Measurements from ENCODE around the gene ARAP3. TPM values are rescaled to one million over a fixed set of nuclear protein-coding genes. Genes with fewer than 3 reads are reported as not detected.
"Not testable (repeated sequence)": the region's sequence is repeated elsewhere in the genome, so short reads cannot be mapped to it uniquely, and the experiment has no call there.

The ARAP3 gene
- total RNA-seq (2014; rRNA removed; shearing (Covaris generic)), result not detected in 2 replicates

DNA sequence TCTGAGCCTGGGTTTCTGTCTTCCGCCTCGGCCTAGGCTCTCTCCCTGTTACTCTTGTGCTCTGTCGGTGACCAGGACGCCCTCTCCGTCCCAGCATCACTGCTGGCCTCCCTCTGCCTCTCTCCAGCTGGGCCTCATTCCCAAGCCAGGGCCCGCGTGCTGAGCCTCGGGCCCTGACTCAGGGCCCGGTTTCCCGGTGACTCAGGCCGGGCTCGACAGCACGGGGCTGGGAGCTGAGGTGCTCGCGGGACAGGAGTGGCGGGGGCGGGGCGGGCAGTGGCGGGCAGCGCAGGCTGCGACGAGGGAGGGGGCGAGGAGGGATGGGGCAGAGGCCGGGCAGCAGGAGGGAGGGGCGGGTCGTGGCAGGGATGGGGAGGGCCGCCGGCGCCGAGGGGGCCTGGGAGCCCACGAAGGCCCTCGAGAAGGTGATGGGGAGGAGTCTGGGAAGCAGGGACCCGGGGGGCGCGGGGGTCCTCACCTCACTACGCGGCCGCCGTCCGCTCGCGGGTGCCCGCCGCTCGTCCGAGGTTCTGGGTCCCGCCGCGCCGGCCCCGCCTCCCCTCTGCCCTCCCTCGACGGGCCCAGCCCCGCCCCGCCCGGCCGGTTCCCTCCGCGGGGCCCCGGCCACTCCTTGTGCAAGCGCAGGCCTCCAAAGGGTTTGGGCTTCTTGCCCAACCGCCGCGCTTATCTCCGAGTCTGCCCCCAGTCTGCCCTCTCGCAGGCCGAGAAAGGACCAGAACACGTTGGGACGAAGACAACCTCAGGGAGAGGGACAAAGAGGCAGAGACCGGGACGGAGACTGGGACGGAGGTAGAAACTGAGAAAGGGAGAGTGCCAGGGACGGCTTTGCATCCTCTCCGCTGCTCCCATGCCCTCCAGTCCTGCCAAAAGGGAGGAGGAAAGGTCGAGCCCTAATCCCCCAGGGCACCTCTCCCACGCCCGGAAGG, at the start of gene ARAP3:
Gene ARAP3 (minus strand): TSS at position 536 of the 947 bp plus-strand sequence. CDS start 1,744 bp downstream, outside the sequence.
- DNase-seq (ENCODE audit: low spot score), result no peak
- in situ Hi-C loops (cut with HindIII; ENCODE audit: low sequenced_read_pairs), result no loop called here

DNA sequence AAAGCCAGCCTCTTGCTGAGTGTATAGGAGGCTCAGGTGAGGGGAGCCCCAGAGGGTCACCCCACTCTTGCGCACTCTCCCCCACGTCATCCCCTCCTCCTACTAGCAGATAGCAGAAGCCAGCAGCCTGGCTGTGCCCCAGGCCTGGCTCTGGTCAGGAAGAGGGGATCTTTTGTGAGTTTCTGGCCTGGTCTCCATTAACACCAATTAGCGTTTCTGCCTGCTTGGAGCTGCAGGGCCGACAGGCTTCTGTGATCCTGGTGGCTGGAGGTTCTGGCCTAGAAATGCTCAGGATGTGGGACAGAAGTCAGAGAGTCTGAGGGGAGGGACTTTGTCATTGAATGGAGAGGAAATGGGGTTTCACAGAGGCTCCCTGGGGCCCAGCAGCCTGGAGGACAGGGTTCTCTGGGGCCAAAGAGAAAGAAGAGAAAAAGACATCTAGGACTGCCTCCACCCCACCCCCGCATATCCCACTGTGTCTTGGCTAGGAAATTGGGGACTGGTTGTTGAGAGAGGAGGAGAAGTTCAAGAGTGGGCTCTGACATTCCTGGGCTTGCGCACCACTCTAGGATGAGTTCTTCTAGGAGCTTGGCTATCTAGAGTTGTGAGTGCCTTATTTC, 47.5 kb upstream of the ARAP3 start:
- in situ Hi-C loops (cut with HindIII; ENCODE audit: low sequenced_read_pairs), result no loop called here
- peak; percentile 48 for DNase-seq (ENCODE audit: low spot score)

- no peak for DNase-seq (ENCODE audit: low spot score)
- in situ Hi-C loops (cut with HindIII; ENCODE audit: low sequenced_read_pairs), result no loop called here
Observed at GRCh38 chr5:141725891-141726290, 43.9 kb upstream of the ARAP3 start.

DNA sequence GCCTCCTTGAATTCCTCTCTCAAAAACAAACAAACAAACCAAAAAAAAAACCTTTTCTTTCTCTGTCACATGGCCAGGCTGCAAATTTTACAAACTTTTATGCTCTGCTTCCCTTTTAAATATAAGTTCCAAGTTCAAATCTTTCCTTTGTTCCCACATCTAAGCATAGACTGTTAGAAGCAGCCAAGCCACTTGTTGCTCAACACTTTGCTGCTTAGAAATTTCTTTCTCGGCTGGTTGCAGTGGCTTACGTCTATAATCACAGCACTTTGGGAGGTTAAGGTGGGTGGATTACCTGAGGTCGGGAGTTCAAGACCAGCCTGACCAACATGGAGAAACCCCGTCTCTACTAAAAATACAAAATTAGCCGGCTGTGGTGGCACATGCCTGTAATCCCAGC, 43.1 kb upstream of the ARAP3 start:
- DNase-seq (ENCODE audit: low spot score); in situ Hi-C loops (cut with HindIII; ENCODE audit: low sequenced_read_pairs): not testable (repeated sequence)

DNA sequence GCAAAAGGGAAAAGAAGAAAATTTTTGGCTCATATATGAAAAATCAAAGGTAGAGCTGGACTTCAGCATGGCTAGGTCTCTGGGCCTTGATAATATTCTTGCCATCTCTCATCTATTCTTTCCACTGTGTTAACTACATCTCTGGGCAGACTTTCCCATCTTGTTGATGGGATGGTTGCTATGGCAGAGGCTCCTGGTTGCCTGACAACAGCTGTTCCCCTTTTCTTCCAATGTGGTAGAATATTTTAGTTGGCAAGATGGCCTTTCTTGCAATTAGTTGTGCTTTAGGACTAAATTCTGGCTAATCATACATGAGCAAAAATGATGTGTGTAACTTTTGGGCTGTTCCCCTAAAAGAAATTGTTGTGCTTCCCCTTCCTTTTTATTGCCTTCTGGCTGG, 40.2 kb upstream of the ARAP3 start:
- no peak for DNase-seq (ENCODE audit: low spot score)
- in situ Hi-C loops (cut with HindIII; ENCODE audit: low sequenced_read_pairs), result no loop called here

GRCh38 chr5:141717043-141717442, 35.0 kb upstream of the ARAP3 start:
- DNase-seq (ENCODE audit: low spot score), result peak; percentile 72
- in situ Hi-C loops (cut with HindIII; ENCODE audit: low sequenced_read_pairs), result no loop called here

DNA sequence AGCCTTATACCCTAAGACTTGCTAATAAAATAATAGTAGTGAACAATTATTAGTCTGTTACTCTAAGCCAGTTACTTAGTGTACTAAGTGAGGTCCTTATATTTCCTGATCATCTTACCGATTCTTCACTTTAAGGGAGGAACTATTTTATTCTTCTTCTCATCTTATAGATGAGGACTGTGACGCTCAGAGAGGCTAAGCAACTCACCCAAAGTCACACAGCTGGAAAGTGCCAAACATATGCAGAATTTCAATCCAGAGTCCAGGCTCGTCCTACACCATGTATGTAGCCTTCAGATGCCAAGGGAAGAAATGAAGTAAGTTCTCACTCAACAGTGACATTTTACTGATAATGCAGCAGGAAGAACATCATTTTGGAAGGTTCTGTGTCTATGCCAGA, 34.4 kb upstream of the ARAP3 start:
- in situ Hi-C loops (cut with HindIII; ENCODE audit: low sequenced_read_pairs), result no loop called here
- DNase-seq (ENCODE audit: low spot score), result no peak

DNA sequence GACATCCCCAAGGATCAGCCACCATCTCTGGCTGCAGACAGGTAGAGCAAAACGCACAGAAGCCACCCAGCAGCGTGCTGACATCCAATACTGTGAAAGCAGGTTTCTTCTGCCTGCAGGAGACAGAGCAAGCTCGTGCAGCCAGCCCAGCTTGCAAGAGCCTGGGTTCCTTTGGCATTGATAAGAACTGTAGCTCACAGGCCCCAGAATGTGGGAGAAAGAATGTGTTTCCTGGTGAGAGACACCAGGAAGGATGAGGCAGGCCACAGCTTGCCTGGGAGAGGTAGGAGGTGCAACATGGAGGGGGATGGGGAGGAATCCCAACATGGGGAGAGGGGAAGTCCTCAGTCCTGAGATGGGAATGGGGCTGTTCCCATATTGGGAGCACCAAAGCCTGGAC, 34.0 kb upstream of the ARAP3 start:
- in situ Hi-C loops (cut with HindIII; ENCODE audit: low sequenced_read_pairs), result no loop called here
- no peak for DNase-seq (ENCODE audit: low spot score)

DNA sequence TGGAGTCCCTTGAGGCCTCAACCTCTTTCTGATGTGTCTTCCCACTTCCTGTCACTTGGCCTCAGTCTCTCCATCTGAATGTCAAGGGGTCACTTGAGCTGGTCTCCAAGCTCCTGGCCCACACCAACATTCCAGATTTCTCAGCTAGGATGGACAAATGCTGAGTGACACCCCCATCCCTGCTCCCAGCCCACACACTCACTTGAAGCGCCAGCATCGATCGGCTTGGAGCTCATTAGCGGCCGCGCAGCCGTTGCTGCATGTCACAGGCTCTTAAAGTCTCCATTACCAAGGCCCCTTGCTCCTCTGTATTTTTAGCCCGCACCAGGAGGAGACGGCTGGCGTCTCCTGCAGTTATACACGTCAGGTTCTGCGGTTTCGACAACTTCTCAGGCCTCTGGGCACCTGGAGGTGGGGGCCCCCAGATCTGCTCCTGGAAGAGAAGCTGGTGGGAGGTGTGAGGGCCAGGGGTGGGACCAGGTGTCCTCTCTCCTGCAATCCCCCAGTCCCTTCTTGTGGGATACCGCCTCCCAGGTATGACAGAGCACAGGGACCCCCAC, 33.4 kb upstream of the ARAP3 start:
- in situ Hi-C loops (cut with HindIII; ENCODE audit: low sequenced_read_pairs), result no loop called here
- DNase-seq (ENCODE audit: low spot score), result no peak

- in situ Hi-C loops (cut with HindIII; ENCODE audit: low sequenced_read_pairs), result no loop called here
- DNase-seq (ENCODE audit: low spot score), result no peak
Observed at GRCh38 chr5:141714542-141715310, 32.7 kb upstream of the ARAP3 start.

GRCh38 chr5:141713616-141714309, 31.7 kb upstream of the ARAP3 start:
- in situ Hi-C loops (cut with HindIII; ENCODE audit: low sequenced_read_pairs), result no loop called here
- no peak for DNase-seq (ENCODE audit: low spot score)

DNA sequence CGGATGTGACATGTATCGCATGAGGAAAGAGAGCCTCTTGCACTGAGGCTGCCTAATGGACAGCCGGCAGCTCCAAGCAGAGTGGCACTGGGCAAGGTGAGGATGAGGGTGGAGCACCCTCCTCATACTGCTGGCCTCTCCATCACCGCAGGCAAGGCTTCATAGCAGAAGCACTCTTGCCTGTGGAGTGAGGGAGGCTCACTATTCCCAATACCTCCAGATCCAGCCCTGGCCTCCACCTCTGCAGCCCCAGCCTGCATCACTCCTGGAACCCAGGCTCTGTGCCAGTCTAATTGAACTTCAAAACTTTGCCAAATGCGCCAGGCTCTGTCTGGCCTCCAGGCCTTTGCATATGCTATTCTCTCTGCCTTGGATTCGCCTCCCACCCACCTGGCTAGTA, 29.7 kb upstream of the ARAP3 start:
- in situ Hi-C loops (cut with HindIII; ENCODE audit: low sequenced_read_pairs), result no loop called here
- no peak for DNase-seq (ENCODE audit: low spot score)

GRCh38 chr5:141709699-141710267, 27.8 kb upstream of the ARAP3 start:
- in situ Hi-C loops (cut with HindIII; ENCODE audit: low sequenced_read_pairs), result no loop called here
- DNase-seq (ENCODE audit: low spot score), result no peak

- in situ Hi-C loops (cut with HindIII; ENCODE audit: low sequenced_read_pairs), result no loop called here
- DNase-seq (ENCODE audit: low spot score), result no peak
Observed at GRCh38 chr5:141708016-141708415, 26.0 kb upstream of the ARAP3 start.

DNA sequence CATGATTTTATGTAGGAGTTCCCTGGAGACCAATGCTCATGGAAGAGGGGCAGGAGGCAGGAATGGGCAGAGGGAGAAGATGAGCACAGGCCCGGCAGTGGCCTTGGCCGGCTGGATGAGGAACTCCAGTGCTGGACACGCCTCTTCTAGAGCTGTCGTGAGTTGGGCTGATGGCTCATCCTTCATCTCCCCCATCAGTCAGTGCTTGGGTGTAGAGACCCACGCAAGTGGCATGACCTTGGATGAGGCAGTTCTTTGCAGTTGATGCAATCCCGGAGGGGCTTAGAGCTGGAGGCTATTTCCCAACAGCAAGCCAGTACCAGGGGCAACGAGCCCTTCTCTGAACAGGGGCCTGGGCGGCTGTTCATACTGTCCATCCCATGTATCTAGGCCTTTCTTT, 25.5 kb upstream of the ARAP3 start:
- in situ Hi-C loops (cut with HindIII; ENCODE audit: low sequenced_read_pairs), result no loop called here

GRCh38 chr5:141706121-141706520, 24.1 kb upstream of the ARAP3 start:
- in situ Hi-C loops (cut with HindIII; ENCODE audit: low sequenced_read_pairs), result no loop called here
- DNase-seq (ENCODE audit: low spot score), result no peak

More for the DNA sequence above, 25.5 kb upstream of the ARAP3 start:
- no peak for DNase-seq (ENCODE audit: low spot score)

DNA sequence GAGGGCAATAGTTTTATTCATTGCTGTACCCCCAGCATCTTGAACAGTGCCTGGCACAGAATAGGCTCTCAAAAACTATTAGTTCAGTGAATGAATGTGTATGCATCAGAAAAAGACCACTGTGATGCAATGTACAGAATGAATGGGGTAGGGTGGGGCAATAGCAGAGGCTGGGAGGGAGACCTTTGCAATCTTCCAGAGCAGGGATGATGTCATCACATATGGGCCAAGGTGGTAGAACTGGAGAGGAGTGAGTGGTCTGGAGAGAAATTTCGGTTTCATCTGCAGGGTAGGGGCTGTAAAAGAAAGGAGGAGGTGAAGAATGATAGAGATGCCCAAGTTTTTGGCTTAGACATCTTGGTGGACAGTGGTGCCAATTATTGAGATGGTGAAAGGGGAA, 23.4 kb upstream of the ARAP3 start:
- DNase-seq (ENCODE audit: low spot score), result no peak

DNA sequence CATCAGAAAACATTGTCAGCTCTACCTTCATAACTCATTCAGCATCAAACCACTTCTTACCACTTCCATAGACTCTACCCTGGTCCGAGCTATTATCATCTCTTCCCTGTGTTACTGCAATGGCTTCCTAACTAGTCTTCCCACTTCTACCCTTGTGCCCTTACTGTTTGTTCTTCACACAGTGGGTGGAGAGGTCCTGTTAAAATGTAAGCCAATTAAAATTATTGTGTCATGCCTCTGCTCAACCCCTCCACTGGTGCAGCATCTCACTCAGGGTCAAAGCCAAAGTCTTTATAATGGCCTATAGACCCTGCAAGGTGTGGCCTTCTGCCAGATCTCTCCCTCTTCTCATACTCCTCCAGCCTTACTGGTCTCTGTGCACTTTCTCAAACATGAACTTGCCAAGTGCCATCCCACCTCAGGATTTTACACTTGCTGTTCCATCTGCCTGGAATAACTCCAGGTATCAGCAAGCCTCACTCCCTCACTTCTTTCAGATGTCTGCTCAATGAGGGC, 22.8 kb upstream of the ARAP3 start:
- in situ Hi-C loops (cut with HindIII; ENCODE audit: low sequenced_read_pairs), result no loop called here
- peak; percentile 14 for DNase-seq (ENCODE audit: low spot score)

More for the DNA sequence above, 23.4 kb upstream of the ARAP3 start:
- in situ Hi-C loops (cut with HindIII; ENCODE audit: low sequenced_read_pairs), result no loop called here

Data from G401 (cell line).